Esophagus squamous epithelium (tissue), 5 donors: ENCODE data around the gene CAMTA1. TPM values are rescaled to one million over a fixed set of nuclear protein-coding genes. Genes with fewer than 3 reads are reported as not detected.
A peak's percentile ranks its signal among the peaks of the same experiment; 100 is the strongest.

Source experiments
- DNase-seq: peaks from one replicate; lab custom pipeline; 2025; lab: John Stamatoyannopoulos, UW
- H3K27ac ChIP-seq, 4 donors: fragments of 200-600 bp; sonication (generic); one replicate each; pipeline ENCODE4 v1.5.1; 2016 to 2019; ENCODE audit warnings: mild to moderate bottlenecking in 1 of 4
- H3K27me3 ChIP-seq, 4 donors: fragments of 200-600 bp; sonication (generic); 1 replicate in 3 of 4; 2 replicates in 1 of 4; pipeline versions ENCODE4 v1.5.1 to v1.6.0; 2017 to 2021; ENCODE audit warnings: antibody characterized with exemption in 1 of 4
- H3K36me3 ChIP-seq, 3 donors: fragments of 200-600 bp; sonication (generic); one replicate each; pipeline ENCODE4 v1.5.1; 2016 to 2019
- H3K4me1 ChIP-seq, 3 donors: fragments of 200-600 bp; sonication (generic); one replicate each; pipeline ENCODE4 v1.5.1; 2017 to 2019
- H3K4me3 ChIP-seq, 4 donors: fragments of 200-600 bp; sonication (generic); 1 replicate in 3 of 4; 2 replicates in 1 of 4; pipeline ENCODE4 v1.5.1; 2016 to 2019; ENCODE audit warnings: mild to moderate bottlenecking in 2 of 4, moderate library complexity in 1 of 4
- H3K9me3 ChIP-seq, 3 donors: fragments of 200-600 bp; sonication (generic); one replicate each; pipeline ENCODE4 v1.5.1; 2016 to 2019
- CTCF ChIP-seq, 6 experiments: fragments of 450-650 bp in 4 of 6; fragments of 200-600 bp in 2 of 6; sonication (generic) in 2 of 6; IDR thresholded peaks; one replicate each; pipeline ENCODE4 v1.5.1; 2016 to 2019; ENCODE audit warnings: antibody characterized with exemption in 6 of 6, mild to moderate bottlenecking in 4 of 6, moderate library complexity in 4 of 6
- POLR2A ChIP-seq, 4 donors: fragments of 450-650 bp; IDR thresholded peaks; one replicate each; pipeline ENCODE4 v1.6.1; 2017; ENCODE audit warnings: antibody characterized with exemption in 4 of 4, mild to moderate bottlenecking in 4 of 4, moderate library complexity in 3 of 4
- WGBS, 2 donors: methylation state at CpG; one replicate each; pipeline ENCODE4 v1.1.5; 2018; 5-methylcytosine and 5-hydroxymethylcytosine counted together
- intact Hi-C: fragments of 100-400 bp; cut with DNase I; formaldehyde crosslinking; loops from one replicate; pipeline ENCODE4 v1.15.0; 2022
- total RNA-seq, 4 donors: library from RNA; depleted of rRNA; stranded (reverse); fragments of >200 nt; gene quantifications; one replicate each; pipeline ENCODE4 v1.1.0, GENCODE V29; 2016
- donor health status: DM: yes; HTN: yes; CAD: no.

The CAMTA1 gene
- total RNA-seq, 4 donors from 2014 or later, result 31.3 to 77.4 (median 45.9) TPM

GRCh38 chr1:7470904-7471638, 685.8 kb downstream of the CAMTA1 start:
- peak overlapping the region; percentile 11 to 82 (median 56) for H3K27ac ChIP-seq
- WGBS, 2 donors, result 23 to 27% methylated on average over 3 to 6 of the region's 12 CpGs
- TF ChIP-seq POLR2A (IDR thresholded peaks at IDR 0.05), result no peak
- TF ChIP-seq CTCF (IDR thresholded peaks at IDR 0.05), result no peak
- intact Hi-C loops, result no loop called here
- H3K4me3 ChIP-seq, result no peak overlapping the region
- H3K27me3 ChIP-seq, result peaks cover 0 to 3% (median 0%) of the 10 kb centered on the region in 4 donors
- DNase-seq, result no peak
- no peaks in the 10 kb centered on the region for H3K9me3 ChIP-seq
- H3K4me1 ChIP-seq, result peaks cover 17 to 36% (median 24%) of the 10 kb centered on the region in 3 donors
- H3K36me3 ChIP-seq, result no peaks in the 10 kb centered on the region

- TF ChIP-seq POLR2A (IDR thresholded peaks at IDR 0.05) (no peak), CTCF (IDR thresholded peaks at IDR 0.05) (no peak)
- DNase-seq, result no peak
- Histone ChIP-seq H3K4me3 (no peak overlapping the region), H3K27ac (peak overlapping the region; percentile 11 to 82 (median 56)), H3K9me3 (no peaks in the 10 kb centered on the region), H3K4me1 (peaks cover 17 to 36% (median 24%) of the 10 kb centered on the region in 3 donors), H3K27me3 (peaks cover 0 to 3% (median 0%) of the 10 kb centered on the region in 4 donors), H3K36me3 (no peaks in the 10 kb centered on the region)
- intact Hi-C loops, result no loop called here
- 32 to 33% methylated on average over 6 to 7 of the region's 14 CpGs for WGBS, 2 donors
Measured at GRCh38 chr1:7471836-7472235, 686.6 kb downstream of the CAMTA1 start.

- no peak for DNase-seq
- Histone ChIP-seq H3K9me3 (no peaks in the 10 kb centered on the region), H3K36me3 (no peaks in the 10 kb centered on the region), H3K27ac (no peak overlapping the region), H3K4me3 (no peak overlapping the region), H3K27me3 (no peaks in the 10 kb centered on the region), H3K4me1 (peaks cover 17 to 50% (median 24%) of the 10 kb centered on the region in 3 donors)
- TF ChIP-seq CTCF (IDR thresholded peaks at IDR 0.05), result no peak
- no peak for TF ChIP-seq POLR2A (IDR thresholded peaks at IDR 0.05)
- intact Hi-C loops, result no loop called here
- WGBS, 2 donors, result 83 to 100% methylated on average over 1 of the region's 13 CpGs
Measured at GRCh38 chr1:7473223-7474142, 688.2 kb downstream of the CAMTA1 start.

- peaks cover 17 to 54% (median 24%) of the 10 kb centered on the region in 3 donors for H3K4me1 ChIP-seq
- WGBS, 2 donors, result 70% methylated on average over 2 to 3 of the region's 3 CpGs
Measured at GRCh38 chr1:7474143-7474490, 688.9 kb downstream of the CAMTA1 start.

More at GRCh38 chr1:7474143-7474490, 688.9 kb downstream of the CAMTA1 start:
- H3K9me3 ChIP-seq, result no peaks in the 10 kb centered on the region
- no peak overlapping the region for H3K27ac ChIP-seq
- no peaks in the 10 kb centered on the region for H3K36me3 ChIP-seq
- TF ChIP-seq CTCF (IDR thresholded peaks at IDR 0.05) (no peak), POLR2A (IDR thresholded peaks at IDR 0.05) (no peak)
- no peaks in the 10 kb centered on the region for H3K27me3 ChIP-seq
- no peak for DNase-seq
- no peak overlapping the region for H3K4me3 ChIP-seq
- intact Hi-C loops, result no loop called here
